Osteoblast (primary cell): ENCODE data around the gene SPRED2. TPM values are rescaled to one million over a fixed set of nuclear protein-coding genes. Genes with fewer than 3 reads are reported as not detected.

Experiments used
- DNase-seq: peaks from one replicate; pipeline ENCODE4 v3.0.0; 2011; ENCODE audit warnings: low spot score, mixed read lengths; ENCODE audit not compliant: insufficient read length; ENCODE audit errors: missing footprints
- H2AFZ ChIP-seq: 2 replicates; pipeline ENCODE4 v1.6.0; 2011; ENCODE audit warnings: mild to moderate bottlenecking, low read length
- H3K27ac ChIP-seq: 2 replicates; pipeline ENCODE4 v1.5.1; 2011; ENCODE audit warnings: mild to moderate bottlenecking, low read depth, low read length, moderate library complexity
- H3K27me3 ChIP-seq: 2 replicates; pipeline ENCODE4 v1.6.0; 2012; ENCODE audit warnings: mild to moderate bottlenecking, control low read depth, inconsistent platforms, low read length, moderate library complexity; ENCODE audit not compliant: insufficient read depth
- H3K36me3 ChIP-seq: 2 replicates; pipeline ENCODE4 v1.5.1; 2011; ENCODE audit warnings: mild to moderate bottlenecking, low read length, control low read depth, moderate library complexity; ENCODE audit not compliant: insufficient read depth
- H3K4me1 ChIP-seq: 2 replicates; pipeline ENCODE4 v1.5.1; 2011; ENCODE audit warnings: mild to moderate bottlenecking, low read length, control low read depth, moderate library complexity; ENCODE audit not compliant: insufficient read depth
- H3K4me2 ChIP-seq: 2 replicates; pipeline ENCODE4 v1.6.0; 2011; ENCODE audit warnings: mild to moderate bottlenecking, low read length; ENCODE audit not compliant: insufficient read depth
- H3K4me3 ChIP-seq: fragments of 200-600 bp; sonication (generic); 3 replicates; pipeline ENCODE4 v1.5.1; 2012; ENCODE audit warnings: mild to moderate bottlenecking, low read length, inconsistent platforms; ENCODE audit not compliant: insufficient read depth
- H3K79me2 ChIP-seq: 2 replicates; pipeline ENCODE4 v1.6.0; 2012; ENCODE audit warnings: mild to moderate bottlenecking, low read length, control low read depth, inconsistent platforms; ENCODE audit not compliant: insufficient read depth
- H3K9me3 ChIP-seq: 2 replicates; pipeline ENCODE4 v1.5.1; 2011; ENCODE audit warnings: low read depth, low read length, control low read depth
- H4K20me1 ChIP-seq: 2 replicates; pipeline ENCODE4 v1.6.0; 2012; ENCODE audit warnings: mild to moderate bottlenecking, low read length, control low read depth; ENCODE audit not compliant: insufficient read depth
- CTCF ChIP-seq: IDR thresholded peaks from 2 replicates; pipeline ENCODE4 v1.5.1; 2011; ENCODE audit warnings: mild to moderate bottlenecking, low read depth, low read length, moderate library complexity; ENCODE audit errors: extremely low read depth
- total RNA-seq: library from RNA; depleted of rRNA; stranded (reverse); fragments of >200 nt; gene quantifications from 2 replicates; pipeline ENCODE4 v1.2.3, GENCODE V29; 2012

The SPRED2 gene
- total RNA-seq, 1 donor, result 17.4 TPM

- peak overlapping the region; percentile 63 for H3K27ac ChIP-seq
- H3K4me2 ChIP-seq, result peak overlapping the region; percentile 57
- no peak overlapping the region for H3K4me3 ChIP-seq
- H3K79me2 ChIP-seq, result peaks cover 89% of the 10 kb centered on the region
- peaks cover 33% of the 10 kb centered on the region for H4K20me1 ChIP-seq
- H3K27me3 ChIP-seq, result no peaks in the 10 kb centered on the region
- peak; percentile 75 for DNase-seq
- H2AFZ ChIP-seq, result no peak overlapping the region
- peaks cover 33% of the 10 kb centered on the region for H3K4me1 ChIP-seq
- H3K36me3 ChIP-seq, result no peaks in the 10 kb centered on the region
- H3K9me3 ChIP-seq, result no peaks in the 10 kb centered on the region
- TF ChIP-seq CTCF, result no peak
Observed at GRCh38 chr2:65396348-65397026, 35.9 kb downstream of the SPRED2 start.

GRCh38 chr2:65395621-65396347 lies 36.6 kb downstream of the SPRED2 start:
- Histone ChIP-seq H3K79me2 (peaks cover 90% of the 10 kb centered on the region), H4K20me1 (peaks cover 37% of the 10 kb centered on the region)

GRCh38 chr2:65393743-65394422 lies 38.5 kb downstream of the SPRED2 start:
- no peak overlapping the region for H2AFZ ChIP-seq
- no peak overlapping the region for H3K4me3 ChIP-seq
- H3K27ac ChIP-seq, result no peak overlapping the region
- H3K4me2 ChIP-seq, result no peak overlapping the region
- peaks cover 40% of the 10 kb centered on the region for H3K4me1 ChIP-seq
- no peaks in the 10 kb centered on the region for H3K9me3 ChIP-seq
- H3K36me3 ChIP-seq, result no peaks in the 10 kb centered on the region
- peaks cover 48% of the 10 kb centered on the region for H4K20me1 ChIP-seq
- peaks cover 91% of the 10 kb centered on the region for H3K79me2 ChIP-seq
- TF ChIP-seq CTCF, result no peak
- H3K27me3 ChIP-seq, result no peaks in the 10 kb centered on the region
- DNase-seq, result no peak

More at GRCh38 chr2:65395621-65396347, 36.6 kb downstream of the SPRED2 start:
- no peak overlapping the region for H2AFZ ChIP-seq
- peak overlapping the region; percentile 57 for H3K4me2 ChIP-seq
- no peaks in the 10 kb centered on the region for H3K27me3 ChIP-seq
- TF ChIP-seq CTCF, result no peak
- no peaks in the 10 kb centered on the region for H3K36me3 ChIP-seq
- H3K9me3 ChIP-seq, result no peaks in the 10 kb centered on the region
- peak overlapping the region; percentile 63 for H3K27ac ChIP-seq
- peaks cover 39% of the 10 kb centered on the region for H3K4me1 ChIP-seq
- H3K4me3 ChIP-seq, result no peak overlapping the region
- no peak for DNase-seq

GRCh38 chr2:65393046-65393445 lies 39.4 kb downstream of the SPRED2 start:
- H3K9me3 ChIP-seq, result no peaks in the 10 kb centered on the region
- H3K27ac ChIP-seq, result no peak overlapping the region
- H3K4me1 ChIP-seq, result peaks cover 43% of the 10 kb centered on the region
- no peak for TF ChIP-seq CTCF
- H2AFZ ChIP-seq, result no peak overlapping the region
- H3K27me3 ChIP-seq, result no peaks in the 10 kb centered on the region
- H3K36me3 ChIP-seq, result no peaks in the 10 kb centered on the region
- peaks cover 56% of the 10 kb centered on the region for H4K20me1 ChIP-seq
- peaks cover 91% of the 10 kb centered on the region for H3K79me2 ChIP-seq
- no peak for DNase-seq
- no peak overlapping the region for H3K4me2 ChIP-seq
- no peak overlapping the region for H3K4me3 ChIP-seq
